ENCODE data around the gene PRDM11.
"Not testable (repeated sequence)": the region's sequence is repeated elsewhere in the genome, so short reads cannot be mapped to it uniquely, and the experiment has no call there.

PRDM11 gene
- total RNA-seq = 1.5 to 5.2 (median 2.8) reads per million in 18 experiments

- DNase-seq = peak; percentile 31 to 59
These were observed at the start of gene PRDM11 for GRCh38 chr11:45146072-45147016. TSS of gene PRDM11 (plus strand) at chr11:45146639. CDS start at chr11:45181767, 35,128 bp downstream.

GRCh38 chr11:45097721-45098493 is 48.5 kb upstream of the PRDM11 start:
- DNase-seq = peak; percentile 42 to 48

GRCh38 chr11:45098929-45099328 is 47.5 kb upstream of the PRDM11 start:
- no peak for DNase-seq

- peak; percentile 39 to 54 for DNase-seq
These were observed 46.1 kb upstream of the PRDM11 start for GRCh38 chr11:45100339-45100738.

GRCh38 chr11:45102361-45102809 is 44.1 kb upstream of the PRDM11 start:
- DNase-seq = no peak

GRCh38 chr11:45102810-45103621 is 43.4 kb upstream of the PRDM11 start:
- DNase-seq = peak; percentile 63 to 75

- DNase-seq = no peak
These were observed 42.2 kb upstream of the PRDM11 start for GRCh38 chr11:45104006-45104789.

- DNase-seq = no peak
These were observed 41.7 kb upstream of the PRDM11 start for GRCh38 chr11:45104790-45105084.

GRCh38 chr11:45105233-45105983 is 41.0 kb upstream of the PRDM11 start:
- DNase-seq = peak; percentile 56 to 70

GRCh38 chr11:45105984-45106375 is 40.5 kb upstream of the PRDM11 start:
- DNase-seq = no peak

- no peak for DNase-seq
These were observed 40.0 kb upstream of the PRDM11 start for GRCh38 chr11:45106440-45106839.

- no peak for DNase-seq
These were observed 39.4 kb upstream of the PRDM11 start for GRCh38 chr11:45107029-45107428.

GRCh38 chr11:45108070-45109064 is 38.1 kb upstream of the PRDM11 start:
- DNase-seq = no peak

- DNase-seq = no peak
These were observed 37.0 kb upstream of the PRDM11 start for GRCh38 chr11:45109400-45109799.

- DNase-seq = peak; percentile 65 to 68
These were observed 35.9 kb upstream of the PRDM11 start for GRCh38 chr11:45110562-45110961.

- DNase-seq = peak in 1 of 2 donors; percentile 10
These were observed 32.6 kb upstream of the PRDM11 start for GRCh38 chr11:45113807-45114206.

GRCh38 chr11:45127836-45128235 is 18.6 kb upstream of the PRDM11 start:
- not testable (repeated sequence) for DNase-seq

- DNase-seq = no peak
These were observed 12.6 kb upstream of the PRDM11 start for GRCh38 chr11:45133878-45134277.

- no peak for DNase-seq
These were observed 5.3 kb upstream of the PRDM11 start for GRCh38 chr11:45141171-45141570.

- DNase-seq = no peak
These were observed 4.8 kb upstream of the PRDM11 start for GRCh38 chr11:45141631-45142030.
